Lower leg skin (tissue), 4 donors: Measurements from ENCODE around the gene CLEC4F. TPM values are rescaled to one million over a fixed set of nuclear protein-coding genes. Genes with fewer than 3 reads are reported as not detected.
A peak's percentile ranks its signal among the peaks of the same experiment; 100 is the strongest.

Source experiments
- DNase-seq, 2 donors: peaks; one replicate each; pipeline ENCODE4 v3.0.0-alpha.2; 2019; ENCODE audit warnings: low spot score in 2 of 2
- H3K4me3 ChIP-seq: fragments of 200-600 bp; sonication (generic); 2 replicates; pipeline ENCODE4 v1.5.1; 2017; ENCODE audit warnings: mild to moderate bottlenecking, low read depth; ENCODE audit not compliant: poor library complexity, severe bottlenecking
- CTCF ChIP-seq, 3 donors: fragments of 450-650 bp; IDR thresholded peaks; one replicate each; pipeline ENCODE4 v1.5.1; 2016; ENCODE audit warnings: antibody characterized with exemption in 3 of 3, mild to moderate bottlenecking in 3 of 3, moderate library complexity in 2 of 3
- POLR2A ChIP-seq, 2 donors: fragments of 450-650 bp; IDR thresholded peaks; one replicate each; pipeline ENCODE4 v1.6.1; 2016 to 2017; ENCODE audit warnings: antibody characterized with exemption in 2 of 2, mild to moderate bottlenecking in 1 of 2, moderate library complexity in 1 of 2
- WGBS, 2 donors: methylation state at CpG; one replicate each; pipeline ENCODE4 v1.1.5; 2018; 5-methylcytosine and 5-hydroxymethylcytosine counted together
- intact Hi-C: fragments of 100-400 bp; cut with DNase I; formaldehyde crosslinking; loops from one replicate; pipeline ENCODE4 v1.15.0; 2023; ENCODE audit warnings: low total_unique reads
- total RNA-seq, 4 donors: library from RNA; depleted of rRNA; stranded (reverse); fragments of >200 nt; gene quantifications; one replicate each; pipeline ENCODE4 v1.1.0, GENCODE V29; 2016

The CLEC4F gene
- total RNA-seq, 4 donors from 2014 or later = 0.42 to 1.2 (median 0.82) TPM

GRCh38 chr2:70772486-70773155 lies 47.8 kb downstream of the CLEC4F start:
- H3K4me3 ChIP-seq = no peak overlapping the region
- DNase-seq = no peak
- TF ChIP-seq POLR2A (IDR thresholded peaks at IDR 0.05) (no peak), CTCF (IDR thresholded peaks at IDR 0.05) (no peak)
- intact Hi-C loops = no loop called here
- 81 to 88% methylated on average over 2 of the region's 2 CpGs for WGBS, 2 donors

- no peak for DNase-seq
- intact Hi-C loops = no loop called here
- TF ChIP-seq POLR2A (IDR thresholded peaks at IDR 0.05) (no peak), CTCF (IDR thresholded peaks at IDR 0.05) (no peak)
- 75 to 95% methylated on average over 2 of the region's 2 CpGs for WGBS, 2 donors
- no peak overlapping the region for H3K4me3 ChIP-seq
Observed at GRCh38 chr2:70771446-70771845, 49.0 kb downstream of the CLEC4F start.

GRCh38 chr2:70769450-70769849 lies 50.9 kb downstream of the CLEC4F start:
- TF ChIP-seq CTCF (IDR thresholded peaks at IDR 0.05) (no peak), POLR2A (IDR thresholded peaks at IDR 0.05) (no peak)
- DNase-seq = no peak
- H3K4me3 ChIP-seq = no peak overlapping the region
- 58 to 64% methylated on average over 2 of the region's 2 CpGs for WGBS, 2 donors
- intact Hi-C loops = no loop called here

- no peak for DNase-seq
- intact Hi-C loops = no loop called here
- no peak for TF ChIP-seq CTCF (IDR thresholded peaks at IDR 0.05)
- no peak for TF ChIP-seq POLR2A (IDR thresholded peaks at IDR 0.05)
- no peak overlapping the region for H3K4me3 ChIP-seq
- 57 to 66% methylated on average over 7 of the region's 7 CpGs for WGBS, 2 donors
Observed at GRCh38 chr2:70768590-70769085, 51.8 kb downstream of the CLEC4F start.

GRCh38 chr2:70767699-70768589 lies 52.5 kb downstream of the CLEC4F start, which contains the start of gene ADD2:
Gene ADD2 (minus strand): TSS chr2:70768200. CDS start chr2:70706408, 61,792 bp downstream.
- intact Hi-C loops = no loop called here
- H3K4me3 ChIP-seq = peak within 1 kb of the TSS; percentile 32
- 0 to 2% methylated on average over 25 to 51 of the region's 74 CpGs for whole genome bisulfite sequencing, 2 donors
- no peak for TF ChIP-seq CTCF (IDR thresholded peaks at IDR 0.05)
- no peak for TF ChIP-seq POLR2A (IDR thresholded peaks at IDR 0.05)
- no peak for DNase-seq
